M059J (cell line): ENCODE measurements around the gene CACNA1D. TPM values are rescaled to one million over a fixed set of nuclear protein-coding genes. Genes with fewer than 3 reads are reported as not detected.

Experiments used
- DNase-seq: peaks from one replicate; pipeline ENCODE4 v3.0.0-alpha.2; 2012; ENCODE audit warnings: low read depth
- total RNA-seq: library from RNA; depleted of rRNA; stranded (reverse); fragments of >200 nt; shearing (Covaris generic); gene quantifications from 2 replicates; pipeline ENCODE4 v1.2.3, GENCODE V29; 2014

Gene CACNA1D
- total RNA-seq, 1 experiment from 2014 or later, result not detected

DNA sequence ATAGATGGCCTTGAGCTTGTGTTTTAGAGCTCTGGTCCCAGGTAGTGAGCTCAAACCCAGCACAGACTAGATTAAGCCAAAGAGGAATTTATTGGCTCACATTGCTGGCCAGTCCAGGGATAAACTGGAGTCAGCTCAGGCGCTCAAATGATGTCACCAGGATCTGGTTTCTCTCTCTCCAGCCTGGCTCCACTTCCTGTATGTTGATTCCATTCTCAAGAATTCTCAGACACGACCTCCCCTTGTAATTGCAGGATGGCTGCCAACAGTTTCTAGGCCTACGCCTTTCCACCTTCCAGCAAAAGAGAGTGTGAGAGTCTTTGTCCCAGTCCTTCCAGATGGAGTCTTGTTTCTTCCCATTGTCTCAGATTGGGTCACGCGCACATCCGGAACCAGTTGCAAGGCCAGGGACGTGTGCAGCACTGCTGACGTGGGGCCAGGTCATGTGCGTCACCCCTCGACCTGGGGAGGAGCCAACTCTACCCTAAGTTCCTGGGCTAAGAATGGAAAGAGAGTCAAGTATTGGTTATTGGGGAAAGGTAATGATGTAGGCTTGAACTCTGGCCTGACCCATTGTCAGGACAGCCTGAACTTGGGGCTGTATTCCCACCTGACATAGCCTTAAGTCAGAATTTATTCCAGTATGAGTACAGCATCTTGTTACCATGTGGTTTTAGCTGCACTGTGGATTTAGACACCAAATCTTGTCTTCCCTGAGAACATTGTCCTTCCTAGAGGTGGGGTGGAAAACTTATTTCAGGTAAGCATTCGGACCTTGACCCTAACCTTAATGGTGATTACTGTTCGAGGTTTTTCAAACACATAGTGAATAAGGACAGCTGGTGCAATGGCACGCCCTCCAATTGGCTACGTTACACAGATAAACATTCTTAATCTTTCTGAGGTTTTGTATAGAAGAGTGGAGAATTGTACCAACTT is 31.6 kb downstream of the CACNA1D start:
- no peak for DNase-seq

DNA sequence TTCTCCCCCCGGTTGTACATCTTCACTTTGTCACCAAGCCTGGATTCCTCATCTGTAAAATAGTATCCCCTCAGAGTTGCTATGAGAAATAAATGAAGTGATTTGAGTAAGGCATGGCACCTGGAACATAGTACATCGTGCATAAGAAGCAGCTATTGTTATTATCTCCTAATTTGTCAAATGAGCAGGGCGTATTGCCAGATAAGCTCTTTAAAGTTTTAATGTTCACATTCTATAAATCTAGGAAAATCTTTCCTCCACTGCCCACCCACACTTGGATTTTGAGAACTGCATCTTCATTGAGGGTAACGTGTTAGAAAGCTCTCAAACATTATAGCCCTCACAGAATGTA is 32.3 kb downstream of the CACNA1D start:
- no peak for DNase-seq

DNA sequence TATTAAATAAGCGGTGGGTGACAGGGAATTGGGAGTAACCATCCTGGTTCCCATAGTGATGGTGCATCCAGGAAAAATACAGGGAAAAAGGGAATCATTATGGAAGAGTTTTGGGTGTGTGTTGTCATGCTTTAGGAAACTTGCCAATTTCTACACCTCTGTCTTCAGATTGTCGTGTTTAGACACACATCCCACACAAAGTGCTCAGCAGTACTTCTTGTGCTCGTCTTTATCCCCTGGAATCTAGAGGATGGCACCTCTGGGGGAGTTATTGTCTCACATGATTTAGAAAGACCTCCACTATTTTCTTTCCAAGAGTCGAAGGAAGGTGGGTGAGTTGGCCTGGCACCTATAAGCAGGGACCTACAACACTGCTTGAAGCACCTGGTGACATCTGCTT is 35.8 kb downstream of the CACNA1D start:
- DNase-seq, result no peak

- DNase-seq, result no peak
These were observed 37.3 kb downstream of the CACNA1D start for GRCh38 chr3:53531749-53532148.

GRCh38 chr3:53533472-53533871 is 39.1 kb downstream of the CACNA1D start:
- DNase-seq, result no peak

GRCh38 chr3:53534216-53534615 is 39.8 kb downstream of the CACNA1D start:
- no peak for DNase-seq

GRCh38 chr3:53534676-53535400 is 40.4 kb downstream of the CACNA1D start:
- no peak for DNase-seq

DNA sequence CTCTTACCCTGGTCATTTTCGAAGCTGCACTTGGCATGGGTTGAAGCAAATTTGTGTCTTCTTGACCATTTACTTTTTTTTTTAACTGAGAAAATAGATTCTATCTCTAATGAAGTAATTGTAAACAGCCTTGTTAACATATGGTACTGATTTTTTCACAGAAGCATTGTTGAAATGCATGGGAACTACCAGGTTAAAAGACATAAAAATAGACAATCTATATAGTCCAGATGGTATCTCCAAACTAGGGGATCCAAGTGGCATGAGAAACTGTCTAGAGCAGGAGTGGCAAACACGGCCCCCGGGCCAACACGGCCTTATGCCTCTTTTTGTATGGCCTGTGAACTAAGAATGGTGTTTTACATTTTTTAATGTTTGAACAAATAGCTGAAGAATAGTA is 41.9 kb downstream of the CACNA1D start:
- DNase-seq, result no peak

DNA sequence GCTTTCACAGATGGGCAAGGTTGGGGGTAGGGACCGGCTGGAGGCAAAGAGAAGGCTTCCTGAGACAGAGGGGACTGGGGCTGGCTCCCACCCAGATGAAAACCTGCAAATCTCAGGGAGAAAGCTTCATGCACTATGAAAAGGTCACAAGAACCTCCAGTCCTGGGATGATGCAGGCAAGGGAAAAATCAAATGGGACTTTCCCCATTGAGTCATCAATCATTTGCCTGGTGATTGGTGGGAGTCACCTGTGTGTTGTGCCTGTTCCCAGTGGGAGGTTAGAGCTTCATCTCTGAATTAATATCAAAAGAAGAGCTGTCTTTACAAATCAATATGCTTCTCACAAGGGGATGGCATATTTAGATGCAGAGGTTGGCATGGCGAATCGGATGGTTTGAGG is 49.9 kb downstream of the CACNA1D start:
- DNase-seq, result no peak

DNA sequence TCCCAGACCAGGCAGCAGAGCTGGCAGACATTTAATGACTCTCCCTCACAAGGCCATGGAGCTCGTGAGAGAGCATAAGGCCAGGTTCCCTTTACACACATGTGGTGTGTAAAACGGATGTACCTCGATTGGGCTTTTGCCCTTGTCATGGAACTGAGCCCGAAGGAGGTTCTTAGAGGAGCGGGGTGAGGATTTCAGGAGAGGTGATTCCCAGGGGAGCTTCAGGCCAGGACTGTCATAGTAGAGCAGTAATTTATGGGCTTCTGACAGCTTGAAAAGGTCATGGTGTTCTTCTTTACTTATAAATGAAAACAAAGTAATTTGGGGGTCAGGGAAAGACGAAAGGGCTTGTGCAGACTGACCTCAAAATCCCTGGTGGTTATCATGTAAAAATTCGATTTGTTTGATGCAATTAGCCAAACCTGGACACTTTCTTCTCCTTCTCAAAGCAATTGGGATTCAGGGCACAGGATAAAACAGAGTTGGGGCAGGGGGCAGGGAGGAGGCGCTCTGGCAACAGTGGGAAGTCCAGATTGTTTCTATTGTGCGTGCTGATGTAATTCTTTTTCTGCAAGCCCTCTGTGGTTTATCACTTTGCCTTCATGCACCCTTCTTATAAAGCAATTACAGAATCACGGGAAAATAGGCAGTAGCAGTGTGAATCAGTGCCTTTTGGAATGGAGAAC is 51.0 kb downstream of the CACNA1D start:
- no peak for DNase-seq

DNA sequence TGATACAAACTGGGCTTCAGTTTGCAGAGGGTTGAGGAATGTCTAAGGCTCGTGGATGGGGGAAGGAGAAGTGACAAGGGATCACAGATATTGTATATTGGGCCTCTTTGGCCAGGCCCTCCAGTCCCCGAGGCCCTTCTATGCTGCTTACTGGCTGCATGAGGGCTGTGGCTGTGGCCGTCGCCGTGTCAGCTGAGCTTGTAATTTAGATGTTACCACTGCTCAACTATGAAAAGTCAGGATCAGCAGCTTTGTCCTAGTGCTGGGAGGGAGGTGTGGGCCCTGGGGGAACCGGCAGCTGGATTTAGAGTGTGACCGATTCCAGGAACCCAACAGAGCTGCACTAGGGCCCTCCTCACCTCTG is 51.6 kb downstream of the CACNA1D start:
- DNase-seq, result no peak

- DNase-seq, result no peak
These were observed 52.9 kb downstream of the CACNA1D start for GRCh38 chr3:53547327-53547726.

GRCh38 chr3:53550005-53550620 is 55.7 kb downstream of the CACNA1D start:
- no peak for DNase-seq

DNA sequence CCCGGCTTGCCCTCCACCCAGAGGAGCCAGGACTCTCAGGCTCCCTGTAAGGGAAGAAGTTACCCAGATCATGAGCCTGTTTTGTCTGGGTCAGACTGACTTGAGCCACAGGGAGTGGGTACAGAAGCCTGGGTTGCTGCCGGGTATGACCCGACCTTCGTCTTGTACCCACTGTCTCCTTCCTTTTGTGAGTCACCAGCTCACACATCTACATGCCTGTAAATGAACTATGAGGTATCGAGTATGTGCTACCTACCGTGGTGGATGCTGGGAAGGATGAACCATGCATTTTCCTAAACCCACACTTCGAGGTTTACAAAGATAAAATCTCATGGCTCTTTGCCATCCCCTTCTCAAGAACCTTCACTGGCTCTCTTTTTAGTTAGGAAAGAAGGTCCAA is 56.9 kb downstream of the CACNA1D start:
- DNase-seq, result peak; percentile 4

DNA sequence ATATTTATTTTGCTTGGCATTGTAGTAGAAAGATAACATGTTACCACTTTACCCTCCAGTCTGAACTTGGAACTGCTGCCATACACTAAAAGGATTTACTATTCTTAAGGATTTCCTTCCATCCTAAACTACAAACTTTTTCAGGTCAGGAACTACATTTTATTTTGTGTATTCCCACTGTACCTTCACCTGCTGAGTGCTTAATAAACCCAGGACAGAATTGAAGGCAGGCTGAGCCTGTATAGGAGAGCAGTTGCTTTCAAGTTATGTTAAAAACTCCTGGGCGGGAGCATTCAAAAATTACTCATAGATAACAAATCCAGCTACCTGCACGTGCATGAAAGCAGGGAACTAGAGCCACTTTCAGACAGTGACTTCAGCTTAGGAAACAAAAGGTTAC is 58.3 kb downstream of the CACNA1D start:
- DNase-seq, result no peak

DNA sequence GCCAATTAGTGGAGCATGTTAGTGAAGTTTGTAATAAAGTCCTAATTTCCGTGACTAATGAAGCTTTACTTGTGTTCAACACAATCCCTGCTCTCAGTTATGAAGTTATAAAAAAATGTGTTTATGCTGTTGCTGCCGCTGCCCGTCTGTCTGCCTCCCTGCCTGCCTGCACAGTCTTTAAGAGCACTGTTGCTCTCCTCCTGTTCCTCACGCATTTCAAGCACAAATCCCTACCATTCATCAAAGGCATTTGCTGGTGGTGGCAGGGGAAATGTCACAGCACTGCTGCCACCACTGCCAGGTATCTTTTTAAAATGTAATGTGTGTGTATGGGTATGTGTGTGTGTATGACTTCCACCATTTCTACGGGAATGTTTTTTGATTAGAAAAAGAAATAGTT is 58.8 kb downstream of the CACNA1D start:
- DNase-seq, result no peak

- DNase-seq, result no peak
These were observed 60.2 kb downstream of the CACNA1D start for GRCh38 chr3:53554559-53555067.

DNA sequence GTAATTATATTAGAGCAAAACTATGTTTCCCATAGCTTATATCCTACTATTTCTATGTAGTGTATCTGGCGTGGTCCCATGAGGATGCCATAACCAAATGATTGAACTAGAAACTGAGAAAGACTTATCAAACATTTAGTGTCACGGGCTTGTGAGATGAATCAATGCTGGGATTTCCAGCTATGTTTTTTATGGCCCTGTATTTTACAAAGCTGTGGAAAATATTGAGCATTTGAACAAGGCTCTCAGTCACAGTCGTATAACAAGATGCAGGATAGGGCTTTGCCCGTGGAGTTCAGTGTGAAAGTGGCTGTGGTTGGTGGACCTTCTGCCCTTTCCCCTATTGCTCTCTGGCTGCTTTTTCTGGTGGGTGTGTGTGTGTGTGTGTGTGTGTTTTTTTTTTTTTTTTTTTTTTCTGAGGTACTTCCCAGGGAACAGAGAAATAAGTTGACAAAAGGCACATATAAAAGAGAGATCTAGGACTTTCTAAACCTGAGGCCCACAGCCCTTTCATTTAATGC is 60.7 kb downstream of the CACNA1D start:
- no peak for DNase-seq

GRCh38 chr3:53566461-53567145 is 72.2 kb downstream of the CACNA1D start:
- DNase-seq, result no peak

DNA sequence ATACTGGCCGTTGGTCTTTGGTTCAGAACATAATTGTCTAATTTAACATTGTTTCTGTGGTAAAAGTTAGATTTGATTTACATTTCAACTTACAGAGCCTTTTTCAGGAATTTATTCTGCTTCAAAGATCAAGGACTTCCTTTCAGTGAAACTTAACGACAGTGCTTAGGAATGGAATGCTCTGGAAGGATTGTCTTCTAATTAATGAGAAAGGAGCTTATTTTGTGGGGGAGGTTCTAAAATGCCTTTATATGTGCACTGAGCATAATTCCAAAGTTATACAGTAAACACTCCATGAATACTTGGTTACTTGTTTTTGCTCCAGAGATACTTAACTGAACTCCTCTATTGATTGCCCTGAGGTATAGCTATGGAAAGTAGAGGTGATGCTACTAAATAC is 75.7 kb downstream of the CACNA1D start:
- no peak for DNase-seq

DNA sequence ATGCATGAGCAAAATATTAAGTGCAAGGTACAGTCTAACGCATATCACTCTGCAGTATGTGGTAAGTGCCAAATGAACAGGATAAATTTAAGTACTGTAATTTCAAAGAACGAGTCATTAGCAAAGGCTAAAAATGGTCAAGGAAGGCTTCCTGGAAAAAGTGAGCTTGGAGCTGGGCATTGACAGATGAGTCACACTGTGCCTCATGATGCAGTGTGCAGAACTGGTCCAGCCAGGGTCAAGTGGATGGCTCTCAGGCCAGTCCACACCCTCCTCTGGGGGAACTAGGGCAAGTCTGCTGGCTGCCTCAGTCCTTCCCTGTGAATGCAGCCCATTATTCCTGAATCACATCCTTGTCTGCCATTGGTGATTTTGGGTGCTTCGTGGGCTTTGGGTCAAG is 76.3 kb downstream of the CACNA1D start:
- peak; percentile 18 for DNase-seq
